OCI-LY3 (cell line): ENCODE data around the gene LTBR.

Experiments
- H2AFZ ChIP-seq: fragments of 200-600, 300-600 bp; shearing (Covaris generic); 2 replicates; pipeline ENCODE4 v1.6.0; 2014; ENCODE audit warnings: antibody characterized with exemption, low read depth, low read length
- H3K27ac ChIP-seq: fragments of 200-600, 300-600 bp; sonication (generic); 2 replicates; pipeline ENCODE4 v1.5.1; 2014; ENCODE audit warnings: mild to moderate bottlenecking, low read length, moderate library complexity, mixed read lengths
- H3K27me3 ChIP-seq: fragments of 200-600, 300-600 bp; sonication (generic); 2 replicates; pipeline ENCODE4 v1.6.1; 2014; ENCODE audit warnings: low read depth, low read length, mixed read lengths
- H3K36me3 ChIP-seq: fragments of 200-600, 300-600 bp; sonication (generic); replicated peaks from 2 replicates; pipeline ENCODE3; 2014; ENCODE audit warnings: low read depth, low read length, mixed read lengths
- H3K4me1 ChIP-seq: fragments of 300-600, 200-600 bp; sonication (generic); 2 replicates; pipeline ENCODE4 v1.6.1; 2014; ENCODE audit warnings: low read length, mixed read lengths
- H3K4me2 ChIP-seq: fragments of 200-600, 300-600 bp; sonication (generic); 2 replicates; pipeline ENCODE4 v1.6.1; 2014; ENCODE audit warnings: low read length, mixed read lengths
- H3K4me3 ChIP-seq: fragments of 300-600, 200-600 bp; sonication (generic); 2 replicates; pipeline ENCODE4 v1.5.1; 2014; ENCODE audit warnings: antibody characterized with exemption, mild to moderate bottlenecking, low read length, moderate library complexity
- H3K79me2 ChIP-seq: fragments of 300-600, 200-600 bp; shearing (Covaris generic); 2 replicates; pipeline ENCODE4 v1.6.1; 2014; ENCODE audit warnings: mild to moderate bottlenecking, low read length, mixed read lengths
- H3K9ac ChIP-seq: fragments of 300-600, 200-600 bp; shearing (Covaris generic); 2 replicates; pipeline ENCODE4 v1.6.0; 2014; ENCODE audit warnings: mild to moderate bottlenecking, low read length, moderate library complexity
- H3K9me3 ChIP-seq: fragments of 200-600, 300-600 bp; shearing (Covaris generic); 2 replicates; pipeline ENCODE4 v1.6.1; 2014; ENCODE audit warnings: low read length, mixed read lengths; ENCODE audit not compliant: insufficient read depth
- H4K20me1 ChIP-seq: fragments of 200-600, 300-600 bp; sonication (generic); 2 replicates; pipeline ENCODE4 v1.6.1; 2016; ENCODE audit warnings: low read length, mixed read lengths; ENCODE audit not compliant: insufficient read depth
- CTCF ChIP-seq: fragments of 200-600, 300-600 bp; sonication (generic); IDR thresholded peaks from 2 replicates; pipeline ENCODE4 v1.5.1; 2014; ENCODE audit warnings: antibody characterized with exemption, low read length, low read depth
- EZH2phosphoT487 ChIP-seq: fragments of 200-600 bp; shearing (Covaris generic); IDR thresholded peaks from 2 replicates; pipeline ENCODE4 v1.6.1; 2018; ENCODE audit warnings: antibody characterized with exemption, mixed run types, low read depth

The LTBR gene

GRCh38 chr12:6377667-6377994 is 6.3 kb upstream of the LTBR start:
- Histone ChIP-seq H3K27me3 (peaks cover 54% of the 10 kb centered on the region), H4K20me1 (no peaks in the 10 kb centered on the region), H3K27ac (no peak overlapping the region), H3K4me1 (peaks cover 5% of the 10 kb centered on the region; the same call in 1 of the 2 replicates), H3K4me3 (no peak overlapping the region), H3K4me2 (no peak overlapping the region), H3K79me2 (no peaks in the 10 kb centered on the region), H2AFZ (no peak overlapping the region), H3K36me3 (no peaks in the 10 kb centered on the region), H3K9ac (no peak overlapping the region), H3K9me3 (no peaks in the 10 kb centered on the region)
- no peak for TF ChIP-seq EZH2phosphoT487
- no peak for TF ChIP-seq CTCF

GRCh38 chr12:6378709-6379472 is 5.1 kb upstream of the LTBR start:
- peaks cover 54% of the 10 kb centered on the region for H3K27me3 ChIP-seq
- no peak overlapping the region for H3K9ac ChIP-seq
- H3K4me1 ChIP-seq, result peaks cover 5% of the 10 kb centered on the region; the same call in 1 of the 2 replicates
- H3K79me2 ChIP-seq, result no peaks in the 10 kb centered on the region
- H4K20me1 ChIP-seq, result no peaks in the 10 kb centered on the region
- H3K27ac ChIP-seq, result no peak overlapping the region
- no peak overlapping the region for H2AFZ ChIP-seq
- no peaks in the 10 kb centered on the region for H3K9me3 ChIP-seq
- H3K4me3 ChIP-seq, result no peak overlapping the region
- no peaks in the 10 kb centered on the region for H3K36me3 ChIP-seq
- TF ChIP-seq CTCF (no peak), EZH2phosphoT487 (no peak)
- H3K4me2 ChIP-seq, result peak overlapping the region; percentile 15

- Histone ChIP-seq H4K20me1 (no peaks in the 10 kb centered on the region), H3K4me1 (peaks cover 5% of the 10 kb centered on the region; the same call in 1 of the 2 replicates), H3K4me2 (no peak overlapping the region), H3K27me3 (peaks cover 41% of the 10 kb centered on the region), H3K27ac (no peak overlapping the region), H3K4me3 (no peak overlapping the region), H3K9ac (no peak overlapping the region), H3K36me3 (no peaks in the 10 kb centered on the region), H3K9me3 (no peaks in the 10 kb centered on the region), H3K79me2 (no peaks in the 10 kb centered on the region), H2AFZ (no peak overlapping the region)
- no peak for TF ChIP-seq EZH2phosphoT487
- TF ChIP-seq CTCF, result no peak
Observed at GRCh38 chr12:6380141-6381121, 3.5 kb upstream of the LTBR start.

- TF ChIP-seq EZH2phosphoT487 (no peak), CTCF (no peak)
- Histone ChIP-seq H3K9ac (no peak overlapping the region), H3K27me3 (peaks cover 36% of the 10 kb centered on the region), H3K4me1 (peaks cover 5% of the 10 kb centered on the region; the same call in 1 of the 2 replicates), H3K27ac (no peak overlapping the region), H3K4me3 (no peak overlapping the region), H3K9me3 (no peaks in the 10 kb centered on the region), H3K79me2 (no peaks in the 10 kb centered on the region), H3K4me2 (no peak overlapping the region), H2AFZ (no peak overlapping the region), H3K36me3 (no peaks in the 10 kb centered on the region), H4K20me1 (no peaks in the 10 kb centered on the region)
Observed at GRCh38 chr12:6382371-6382770, 1.6 kb upstream of the LTBR start.
